Sigmoid colon (tissue), 7 donors: Measurements from ENCODE around the gene MAD1L1. TPM values are rescaled to one million over a fixed set of nuclear protein-coding genes. Genes with fewer than 3 reads are reported as not detected.

ENCODE experiments used
- DNase-seq: peaks from one replicate; pipeline ENCODE4 v3.0.0-alpha.2; 2019
- H3K27ac ChIP-seq, 4 donors: fragments of 200-600 bp; sonication (generic); one replicate each; pipeline ENCODE4 v1.5.1; 2016 to 2019; ENCODE audit warnings: mild to moderate bottlenecking in 1 of 4
- H3K27me3 ChIP-seq, 3 donors: fragments of 200-600 bp; sonication (generic); one replicate each; pipeline ENCODE4 v1.5.1; 2019; ENCODE audit warnings: mild to moderate bottlenecking in 1 of 3
- H3K36me3 ChIP-seq, 4 donors: fragments of 200-600 bp; sonication (generic); one replicate each; pipeline ENCODE4 v1.5.1; 2016 to 2019
- H3K4me1 ChIP-seq, 4 donors: fragments of 200-600 bp; sonication (generic); one replicate each; pipeline ENCODE4 v1.5.1; 2017 to 2019
- H3K4me3 ChIP-seq, 4 donors: fragments of 200-600 bp; sonication (generic); one replicate each; pipeline ENCODE4 v1.5.1; 2017 to 2019; ENCODE audit warnings: mild to moderate bottlenecking in 2 of 4, moderate library complexity in 1 of 4
- H3K9me3 ChIP-seq, 4 donors: fragments of 200-600 bp in 3 of 4; sonication (generic) in 3 of 4; one replicate each; pipeline versions ENCODE4 v1.5.1 to v1.6.1; 2013 to 2019
- CTCF ChIP-seq, 4 experiments: fragments of 450-650 bp in 3 of 4; fragments of 200-600 bp in 1 of 4; IDR thresholded peaks; one replicate each; pipeline ENCODE4 v1.5.1; 2016 to 2019; ENCODE audit warnings: antibody characterized with exemption in 4 of 4, mild to moderate bottlenecking in 3 of 4, moderate library complexity in 2 of 4
- EP300 ChIP-seq, 4 donors: sonication (generic); formaldehyde crosslinking; IDR thresholded peaks; one replicate each; pipeline ENCODE4 v1.6.1; 2017; ENCODE audit warnings: antibody characterized with exemption in 4 of 4
- POLR2A ChIP-seq, 2 donors: fragments of 450-650 bp; IDR thresholded peaks; one replicate each; pipeline ENCODE4 v1.6.1; 2016; ENCODE audit warnings: antibody characterized with exemption in 2 of 2, mild to moderate bottlenecking in 2 of 2, moderate library complexity in 2 of 2
- POLR2AphosphoS5 ChIP-seq, 4 donors: sonication (generic); formaldehyde crosslinking; IDR thresholded peaks; one replicate each; pipeline ENCODE4 v1.6.1; 2017; ENCODE audit warnings: antibody characterized with exemption in 4 of 4
- WGBS, 2 donors: extraction: QIAGEN DNeasy Blood & Tissue Kit; methylation state at CpG; one replicate each; pipeline ENCODE4 v1.1.7; 2013; 5-methylcytosine and 5-hydroxymethylcytosine counted together
- intact Hi-C: fragments of 100-400 bp; cut with DNase I; formaldehyde crosslinking; loops from one replicate; pipeline ENCODE4 v1.15.1; 2023
- polyA plus RNA-seq, 3 donors: library from polyadenylated mRNA; stranded (reverse); fragments of 200-250 nt; gene quantifications; one replicate each; pipeline ENCODE4 v1.2.3, GENCODE V29; 2013
- total RNA-seq, 4 donors: library from RNA; depleted of rRNA; stranded (reverse); fragments of >200 nt; gene quantifications; one replicate each; pipeline ENCODE4 v1.1.0, GENCODE V29; 2016
- donor health status: healthy with polysubstance abuse.
- donor health status: Bipolar disorder and iron deficiency.
- donor health status: healthy.

The MAD1L1 gene
- total and polyA plus RNA-seq, 7 donors, result 10.2 to 38.4 (median 20.6) TPM

- 65 to 90% methylated on average over 29 of the region's 29 CpGs for WGBS, 2 donors
- DNase-seq, result no peak
- TF ChIP-seq EP300 (IDR thresholded peaks at IDR 0.05) (no peak), CTCF (IDR thresholded peaks at IDR 0.05) (no peak), POLR2A (IDR thresholded peaks at IDR 0.05) (no peak), POLR2AphosphoS5 (IDR thresholded peaks at IDR 0.05) (no peak)
These were observed 133.4 kb downstream of the MAD1L1 start for GRCh38 chr7:2099048-2099957.

GRCh38 chr7:2098496-2098895 is 134.2 kb downstream of the MAD1L1 start:
- peaks cover 0 to 5% (median 5%) of the 10 kb centered on the region in 4 donors for H3K4me1 ChIP-seq
- H3K27ac ChIP-seq, result no peak overlapping the region
- H3K9me3 ChIP-seq, result no peaks in the 10 kb centered on the region
- no peaks in the 10 kb centered on the region for H3K36me3 ChIP-seq
- H3K4me3 ChIP-seq, result no peak overlapping the region
- no peak for DNase-seq
- WGBS, 2 donors, result 91 to 96% methylated on average over 16 of the region's 16 CpGs
- intact Hi-C loops, result no loop called here
- no peak for TF ChIP-seq POLR2A (IDR thresholded peaks at IDR 0.05)
- TF ChIP-seq CTCF (IDR thresholded peaks at IDR 0.05), result no peak
- TF ChIP-seq EP300 (IDR thresholded peaks at IDR 0.05), result no peak
- no peak for TF ChIP-seq POLR2AphosphoS5 (IDR thresholded peaks at IDR 0.05)
- no peaks in the 10 kb centered on the region for H3K27me3 ChIP-seq

More at GRCh38 chr7:2099048-2099957, 133.4 kb downstream of the MAD1L1 start:
- Histone ChIP-seq H3K27ac (no peak overlapping the region), H3K4me1 (peaks cover 0 to 13% (median 13%) of the 10 kb centered on the region in 4 donors), H3K27me3 (no peaks in the 10 kb centered on the region), H3K36me3 (no peaks in the 10 kb centered on the region), H3K9me3 (no peaks in the 10 kb centered on the region), H3K4me3 (no peak overlapping the region)
- intact Hi-C loops, result no loop called here

GRCh38 chr7:2098056-2098455 is 134.7 kb downstream of the MAD1L1 start:
- no peak for TF ChIP-seq CTCF (IDR thresholded peaks at IDR 0.05)
- no peak for TF ChIP-seq POLR2AphosphoS5 (IDR thresholded peaks at IDR 0.05)
- no peak for TF ChIP-seq EP300 (IDR thresholded peaks at IDR 0.05)
- no peak for TF ChIP-seq POLR2A (IDR thresholded peaks at IDR 0.05)
- H3K36me3 ChIP-seq, result no peaks in the 10 kb centered on the region
- DNase-seq, result no peak
- no peaks in the 10 kb centered on the region for H3K9me3 ChIP-seq
- H3K4me3 ChIP-seq, result no peak overlapping the region
- no peaks in the 10 kb centered on the region for H3K27me3 ChIP-seq
- no peak overlapping the region for H3K27ac ChIP-seq
- peaks cover 0 to under 1% (median under 1%) of the 10 kb centered on the region in 4 donors for H3K4me1 ChIP-seq
- intact Hi-C loops, result no loop called here
- WGBS, 2 donors, result 95 to 97% methylated on average over 18 of the region's 18 CpGs

- no peaks in the 10 kb centered on the region for H3K27me3 ChIP-seq
- WGBS, 2 donors, result 90 to 94% methylated on average over 11 of the region's 11 CpGs
- no peak for DNase-seq
- no peak overlapping the region for H3K27ac ChIP-seq
- no peaks in the 10 kb centered on the region for H3K36me3 ChIP-seq
- H3K9me3 ChIP-seq, result no peaks in the 10 kb centered on the region
- TF ChIP-seq EP300 (IDR thresholded peaks at IDR 0.05), result no peak
- TF ChIP-seq POLR2A (IDR thresholded peaks at IDR 0.05), result no peak
- TF ChIP-seq CTCF (IDR thresholded peaks at IDR 0.05), result no peak
- no peak for TF ChIP-seq POLR2AphosphoS5 (IDR thresholded peaks at IDR 0.05)
- intact Hi-C loops, result no loop called here
- H3K4me1 ChIP-seq, result no peaks in the 10 kb centered on the region
- no peak overlapping the region for H3K4me3 ChIP-seq
These were observed 135.3 kb downstream of the MAD1L1 start for GRCh38 chr7:2097492-2097891.
